Left ventricle myocardium inferior (tissue), 1 donor: ENCODE results near the gene ARRB1. TPM values are rescaled to one million over a fixed set of nuclear protein-coding genes. Genes with fewer than 3 reads are reported as not detected.

ENCODE experiments used
- DNase-seq: peaks from one replicate; pipeline ENCODE4 v3.0.0-alpha.2; 2020
- H3K27ac ChIP-seq: fragments of 200-600 bp; replicated peaks from 2 replicates; pipeline ENCODE4 v1.8.0; 2021
- H3K27me3 ChIP-seq: fragments of 200-600 bp; 2 replicates; pipeline ENCODE4 v1.8.0; 2021; ENCODE audit warnings: low read depth
- H3K36me3 ChIP-seq: fragments of 200-600 bp; 2 replicates; pipeline ENCODE4 v1.8.0; 2021
- H3K4me1 ChIP-seq: fragments of 200-600 bp; 2 replicates; pipeline ENCODE4 v1.8.0; 2021
- H3K4me3 ChIP-seq: fragments of 200-600 bp; 2 replicates; pipeline ENCODE4 v1.8.0; 2021; ENCODE audit warnings: mild to moderate bottlenecking, moderate library complexity
- H3K9me3 ChIP-seq: fragments of 200-600 bp; replicated peaks from 2 replicates; pipeline ENCODE4 v1.8.0; 2021
- CTCF ChIP-seq: fragments of 200-600 bp; IDR thresholded peaks from 2 replicates; pipeline ENCODE4 v1.8.0; 2021; ENCODE audit warnings: antibody characterized with exemption, mild to moderate bottlenecking, borderline replicate concordance
- intact Hi-C: fragments of 100-400 bp; cut with micrococcal nuclease; formaldehyde crosslinking; loops from one replicate; pipeline ENCODE4 v1.11.0; 2022
- total RNA-seq: library from RNA; stranded (reverse); fragmentation: NEBNext Ultra II Directional; extraction: Animal tissue kit (Norgen Biotek cat#: 25700); gene quantifications from one replicate; pipeline ENCODE4 v1.2.1, GENCODE V29; 2021
- donor health status: DM: no; HTN: yes; CAD: no; lungs with severe emphysema.

Gene ARRB1
- total RNA-seq, 1 donor from 2014 or later: 25.9 TPM

- Histone ChIP-seq H3K27ac (no peak overlapping the region), H3K27me3 (no peaks in the 10 kb centered on the region), H3K9me3 (no peaks in the 10 kb centered on the region), H3K4me3 (no peak overlapping the region), H3K36me3 (peaks cover 20% of the 10 kb centered on the region), H3K4me1 (peaks cover 34% of the 10 kb centered on the region)
- no peak for DNase-seq
- no peak for TF ChIP-seq CTCF
- intact Hi-C loops: no loop called here
Observed at GRCh38 chr11:75264356-75264755, 87.1 kb downstream of the ARRB1 start.

GRCh38 chr11:75263944-75264349, 87.5 kb downstream of the ARRB1 start:
- no peak for TF ChIP-seq CTCF
- no peaks in the 10 kb centered on the region for H3K27me3 ChIP-seq
- intact Hi-C loops: no loop called here
- peaks cover 16% of the 10 kb centered on the region for H3K36me3 ChIP-seq
- H3K4me1 ChIP-seq: peaks cover 34% of the 10 kb centered on the region
- H3K9me3 ChIP-seq: no peaks in the 10 kb centered on the region
- no peak overlapping the region for H3K4me3 ChIP-seq
- no peak overlapping the region for H3K27ac ChIP-seq
- DNase-seq: no peak

GRCh38 chr11:75262961-75263852, 88.3 kb downstream of the ARRB1 start:
- no peak for DNase-seq

GRCh38 chr11:75262436-75262835, 89.0 kb downstream of the ARRB1 start:
- TF ChIP-seq CTCF: no peak
- H3K4me1 ChIP-seq: peaks cover 34% of the 10 kb centered on the region
- DNase-seq: no peak
- intact Hi-C loops: no loop called here
- no peak overlapping the region for H3K27ac ChIP-seq
- H3K27me3 ChIP-seq: peaks cover 13% of the 10 kb centered on the region
- H3K4me3 ChIP-seq: no peak overlapping the region
- no peaks in the 10 kb centered on the region for H3K9me3 ChIP-seq
- peaks cover 9% of the 10 kb centered on the region for H3K36me3 ChIP-seq

More at GRCh38 chr11:75262961-75263852, 88.3 kb downstream of the ARRB1 start:
- Histone ChIP-seq H3K27ac (no peak overlapping the region), H3K4me1 (peaks cover 34% of the 10 kb centered on the region), H3K9me3 (no peaks in the 10 kb centered on the region), H3K36me3 (peaks cover 9% of the 10 kb centered on the region), H3K4me3 (no peak overlapping the region), H3K27me3 (peaks cover 5% of the 10 kb centered on the region)
- no peak for TF ChIP-seq CTCF
- intact Hi-C loops: no loop called here

- Histone ChIP-seq H3K27me3 (peaks cover 15% of the 10 kb centered on the region), H3K36me3 (peaks cover 4% of the 10 kb centered on the region), H3K27ac (no peak overlapping the region), H3K4me1 (peaks cover 34% of the 10 kb centered on the region), H3K4me3 (no peak overlapping the region), H3K9me3 (no peaks in the 10 kb centered on the region)
- DNase-seq: no peak
- intact Hi-C loops: no loop called here
- no peak for TF ChIP-seq CTCF
Observed at GRCh38 chr11:75261902-75262361, 89.5 kb downstream of the ARRB1 start.
